GM18498 (cell line): Measurements from ENCODE around the gene VPS51.

Source experiments
- ATAC-seq: cut with Tn5 transposase; IDR thresholded peaks from one replicate; pipeline ENCODE4 v1.9.1; 2021; ENCODE audit warnings: mild to moderate bottlenecking, moderate library complexity; ENCODE audit not compliant: unreplicated experiment

VPS51 gene

GRCh38 chr11:65071907-65072630 lies 23.9 kb upstream of the VPS51 start:
- ATAC-seq: no peak

GRCh38 chr11:65072631-65072966 lies 23.4 kb upstream of the VPS51 start:
- ATAC-seq: no peak

GRCh38 chr11:65077451-65077850 lies 18.6 kb upstream of the VPS51 start:
- no peak for ATAC-seq

- ATAC-seq: peak; percentile 46
Measured at GRCh38 chr11:65078151-65078550, 17.9 kb upstream of the VPS51 start.

GRCh38 chr11:65078786-65079342 lies 17.1 kb upstream of the VPS51 start:
- ATAC-seq: no peak

GRCh38 chr11:65083134-65083833 lies 12.7 kb upstream of the VPS51 start:
- peak; percentile 27 for ATAC-seq

- ATAC-seq: peak; percentile 85
Measured at GRCh38 chr11:65083834-65084597, 12.0 kb upstream of the VPS51 start, which contains the start of the genes CDCA5 and ZFPL1. TSS of gene CDCA5 (minus strand) at chr11:65084040. CDS start at chr11:65083978, 62 bp downstream. TSS of gene ZFPL1 (plus strand) at chr11:65084222. CDS start at chr11:65084699, 477 bp downstream.

GRCh38 chr11:65084598-65085375 lies 11.2 kb upstream of the VPS51 start:
- ATAC-seq: no peak

- no peak for ATAC-seq
Measured at GRCh38 chr11:65085446-65085845, 10.6 kb upstream of the VPS51 start.

GRCh38 chr11:65086809-65087208 lies 9.2 kb upstream of the VPS51 start:
- no peak for ATAC-seq

- no peak for ATAC-seq
Measured at GRCh38 chr11:65087216-65087615, 8.8 kb upstream of the VPS51 start.

- ATAC-seq: no peak
Measured at GRCh38 chr11:65087827-65088226, 8.2 kb upstream of the VPS51 start.

GRCh38 chr11:65089621-65090020 lies 6.4 kb upstream of the VPS51 start:
- ATAC-seq: no peak

GRCh38 chr11:65090628-65091027 lies 5.4 kb upstream of the VPS51 start:
- ATAC-seq: no peak

- ATAC-seq: no peak
Measured at GRCh38 chr11:65095427-65095826, 587 bp upstream of the VPS51 start.

GRCh38 chr11:65096926-65097325 lies 912 bp downstream of the VPS51 start:
- ATAC-seq: no peak

- no peak for ATAC-seq
Measured at GRCh38 chr11:65100674-65101350, 4.8 kb downstream of the VPS51 start.

- no peak for ATAC-seq
Measured at GRCh38 chr11:65102142-65103095, 6.4 kb downstream of the VPS51 start.

GRCh38 chr11:65103476-65103875 lies 7.5 kb downstream of the VPS51 start:
- no peak for ATAC-seq
